ENCODE measurements around the gene GXYLT1. TPM values are rescaled to one million over a fixed set of nuclear protein-coding genes. Genes with fewer than 3 reads are reported as not detected.

The GXYLT1 gene
- total and polyA plus RNA-seq, 3 donors from 2014 or later: 13.7 to 29.9 (median 28.5) TPM

GRCh38 chr12:42097971-42098370 is 46.7 kb downstream of the GXYLT1 start:
- no peak overlapping the region for H3K4me3 ChIP-seq
- DNase-seq: no peak
- no peaks in the 10 kb centered on the region for H3K9me3 ChIP-seq
- TF ChIP-seq CTCF (IDR thresholded peaks at IDR 0.05): no peak
- no peak for TF ChIP-seq POLR2A (IDR thresholded peaks at IDR 0.05)
- H3K4me1 ChIP-seq: no peaks in the 10 kb centered on the region
- no peaks in the 10 kb centered on the region for H3K36me3 ChIP-seq (ENCODE audit: low read depth, missing control alignments)
- WGBS, 2 donors: 58 to 73% methylated on average over 5 of the region's 5 CpGs
- H3K27ac ChIP-seq: peak overlapping the region in 1 of 2 donors; percentile 11
- no peaks in the 10 kb centered on the region for H3K27me3 ChIP-seq
- intact Hi-C loops (cut with DNase I; ENCODE audit: low total_unique reads): no loop called here

- H3K4me1 ChIP-seq: no peaks in the 10 kb centered on the region
- H3K27ac ChIP-seq: no peak overlapping the region
- DNase-seq: no peak
- 94 to 95% methylated on average over 5 of the region's 5 CpGs for WGBS, 2 donors
- intact Hi-C loops (cut with DNase I; ENCODE audit: low total_unique reads): no loop called here
- TF ChIP-seq POLR2A (IDR thresholded peaks at IDR 0.05): no peak
- TF ChIP-seq CTCF (IDR thresholded peaks at IDR 0.05): no peak
- H3K36me3 ChIP-seq (ENCODE audit: low read depth, missing control alignments): no peaks in the 10 kb centered on the region
- H3K9me3 ChIP-seq: no peaks in the 10 kb centered on the region
- H3K27me3 ChIP-seq: no peaks in the 10 kb centered on the region
- H3K4me3 ChIP-seq: no peak overlapping the region
Observed at GRCh38 chr12:42094277-42094676, 50.4 kb downstream of the GXYLT1 start.

GRCh38 chr12:42091769-42092168 is 52.9 kb downstream of the GXYLT1 start:
- Histone ChIP-seq H3K9me3 (no peaks in the 10 kb centered on the region), H3K4me1 (no peaks in the 10 kb centered on the region), H3K4me3 (no peak overlapping the region), H3K27me3 (no peaks in the 10 kb centered on the region), H3K36me3 (ENCODE audit: low read depth, missing control alignments) (no peaks in the 10 kb centered on the region), H3K27ac (no peak overlapping the region)
- no peak for DNase-seq
- TF ChIP-seq CTCF (IDR thresholded peaks at IDR 0.05): no peak
- no peak for TF ChIP-seq POLR2A (IDR thresholded peaks at IDR 0.05)
- WGBS, 2 donors: 77 to 84% methylated on average over 2 of the region's 2 CpGs
- intact Hi-C loops (cut with DNase I; ENCODE audit: low total_unique reads): no loop called here

- H3K4me3 ChIP-seq: no peak overlapping the region
- DNase-seq: no peak
- no peaks in the 10 kb centered on the region for H3K4me1 ChIP-seq
- no peaks in the 10 kb centered on the region for H3K27me3 ChIP-seq
- no peaks in the 10 kb centered on the region for H3K9me3 ChIP-seq
- H3K27ac ChIP-seq: no peak overlapping the region
- no peaks in the 10 kb centered on the region for H3K36me3 ChIP-seq (ENCODE audit: low read depth, missing control alignments)
- intact Hi-C loops (cut with DNase I; ENCODE audit: low total_unique reads): no loop called here
- TF ChIP-seq CTCF (IDR thresholded peaks at IDR 0.05): no peak
- TF ChIP-seq POLR2A (IDR thresholded peaks at IDR 0.05): no peak
Observed at GRCh38 chr12:42090899-42091298, 53.8 kb downstream of the GXYLT1 start.

GRCh38 chr12:42086031-42086430 is 58.6 kb downstream of the GXYLT1 start:
- 21 to 34% methylated on average over 2 of the region's 2 CpGs for WGBS, 2 donors
- no peak overlapping the region for H3K4me3 ChIP-seq
- H3K36me3 ChIP-seq (ENCODE audit: low read depth, missing control alignments): no peaks in the 10 kb centered on the region
- H3K27me3 ChIP-seq: no peaks in the 10 kb centered on the region
- DNase-seq: no peak
- no peaks in the 10 kb centered on the region for H3K9me3 ChIP-seq
- intact Hi-C loops (cut with DNase I; ENCODE audit: low total_unique reads): no loop called here
- no peaks in the 10 kb centered on the region for H3K4me1 ChIP-seq
- H3K27ac ChIP-seq: no peak overlapping the region
- TF ChIP-seq CTCF (IDR thresholded peaks at IDR 0.05) (no peak), POLR2A (IDR thresholded peaks at IDR 0.05) (no peak)

Measured in testis (tissue), 3 donors.